HepG2 (cell line): ENCODE data around the gene WNK4. TPM values are rescaled to one million over a fixed set of nuclear protein-coding genes. Genes with fewer than 3 reads are reported as not detected.

Experiments used
- CBX5 ChIP-seq: sonication (generic); formaldehyde crosslinking; IDR thresholded peaks from 2 replicates; pipeline ENCODE4 v1.4.0; 2020; ENCODE audit warnings: missing genetic modification reagents, borderline replicate concordance
- CCDC6 ChIP-seq: sonication (generic); formaldehyde crosslinking; IDR thresholded peaks from 2 replicates; pipeline ENCODE4 v1.8.1; 2022; ENCODE audit warnings: mild to moderate bottlenecking, missing genetic modification reagents, moderate library complexity
- GATA4 ChIP-seq: sonication (generic); IDR thresholded peaks from 2 replicates; pipeline ENCODE4 v1.6.1; 2016; ENCODE audit warnings: antibody characterized with exemption, low read depth, borderline replicate concordance
- GATAD2A ChIP-seq: IDR thresholded peaks from 2 replicates; pipeline ENCODE4 v1.6.1; 2016
- KLF11 ChIP-seq: IDR thresholded peaks from 2 replicates; pipeline ENCODE4 v1.6.1; 2016; ENCODE audit warnings: missing compliant biosample characterization
- NR2F2 ChIP-seq: IDR thresholded peaks from 2 replicates; pipeline ENCODE4 v1.6.1; 2012; ENCODE audit warnings: low read depth, inconsistent platforms, borderline replicate concordance
- PAF1 ChIP-seq: IDR thresholded peaks from 2 replicates; pipeline ENCODE4 v1.6.1; 2016; ENCODE audit warnings: missing genetic modification reagents, missing compliant biosample characterization
- POLR2AphosphoS5 ChIP-seq: IDR thresholded peaks from 2 replicates; pipeline ENCODE4 v1.6.1; 2012; ENCODE audit warnings: low read depth, low read length
- PPARG ChIP-seq: conservative IDR thresholded peaks from 2 replicates; pipeline ENCODE4 v1.6.1; 2016; ENCODE audit warnings: missing biosample characterization, missing genetic modification reagents
- RBM22 ChIP-seq: fragments of 200-400 bp; formaldehyde crosslinking; optimal IDR thresholded peaks from 2 replicates; pipeline ENCODE3; 2017; ENCODE audit warnings: mild to moderate bottlenecking, low read length, moderate library complexity
- TAF1 ChIP-seq: sonication (generic); formaldehyde crosslinking; IDR thresholded peaks from 2 replicates; pipeline ENCODE4 v1.4.0; 2020; ENCODE audit warnings: missing genetic modification reagents
- ZC3H4 ChIP-seq: sonication (generic); formaldehyde crosslinking; IDR thresholded peaks from 2 replicates; pipeline ENCODE4 v1.4.0; 2020; ENCODE audit warnings: missing genetic modification reagents, borderline replicate concordance
- ZNF205 ChIP-seq: IDR thresholded peaks from 2 replicates; pipeline ENCODE4 v1.6.1; 2018; ENCODE audit warnings: missing biosample characterization, missing genetic modification reagents
- ZNF549 ChIP-seq: sonication (generic); formaldehyde crosslinking; IDR thresholded peaks from 2 replicates; pipeline ENCODE4 v1.5.0; 2020; ENCODE audit warnings: missing genetic modification reagents
- ZNF567 ChIP-seq: sonication (generic); formaldehyde crosslinking; IDR thresholded peaks from 2 replicates; pipeline ENCODE4 v1.8.1; 2023; ENCODE audit warnings: mild to moderate bottlenecking, missing genetic modification reagents, borderline replicate concordance
- ZNF614 ChIP-seq: IDR thresholded peaks from 2 replicates; pipeline ENCODE4 v1.6.1; 2018; ENCODE audit warnings: missing biosample characterization, missing genetic modification reagents, inconsistent platforms, borderline replicate concordance
- polyA plus RNA-seq, 8 experiments: library from polyadenylated mRNA; depleted of rRNA in 3 of 8; stranded (reverse) in 7 of 8; unstranded in 1 of 8; fragments of >200 nt; fragmentation: Illumina TruSeq in 4 of 8; extraction: Trizol in 4 of 8; gene quantifications; 2 replicates each; pipeline versions ENCODE4 v1.2.1 to v1.2.3, GENCODE V29; 2011 to 2016; ENCODE audit warnings: low read depth in 4 of 8, missing spikeins in 1 of 8, mixed read lengths in 1 of 8; ENCODE audit not compliant: insufficient read depth in 1 of 8
- total RNA-seq, 5 experiments: library from RNA; depleted of rRNA; stranded (reverse); fragments of >200 nt; fragmentation: Illumina TruSeq; extraction: Trizol; gene quantifications; 2 replicates each; pipeline ENCODE4 v1.2.3, GENCODE V29; 2016; ENCODE audit warnings: low read depth in 1 of 5
- TF ChIP-seq, protein P1 (sequence below), 2 experiments: sonication (generic) in 1 of 2; formaldehyde crosslinking in 1 of 2; IDR thresholded peaks; 2 replicates each; pipeline versions ENCODE4 v1.4.0 to v1.6.1; 2018 to 2020; ENCODE audit warnings: missing genetic modification reagents in 2 of 2, borderline replicate concordance in 1 of 2, low read depth in 1 of 2, mild to moderate bottlenecking in 1 of 2, missing biosample characterization in 1 of 2
- TF ChIP-seq, protein P2 (sequence below): sonication (generic); formaldehyde crosslinking; IDR thresholded peaks from 2 replicates; pipeline ENCODE4 v1.4.0; 2020; ENCODE audit warnings: missing genetic modification reagents
- TF ChIP-seq, protein P3 (sequence below): sonication (generic); formaldehyde crosslinking; IDR thresholded peaks from 2 replicates; pipeline ENCODE4 v1.8.0; 2022; ENCODE audit warnings: missing genetic modification reagents, mild to moderate bottlenecking, borderline replicate concordance
- TF ChIP-seq, protein P4 (sequence below): sonication (generic); formaldehyde crosslinking; IDR thresholded peaks from 2 replicates; pipeline ENCODE4 v1.4.0; 2020; ENCODE audit warnings: low read depth, mild to moderate bottlenecking, missing genetic modification reagents
- TF ChIP-seq, protein P5 (sequence below): sonication (generic); formaldehyde crosslinking; IDR thresholded peaks from 2 replicates; pipeline ENCODE4 v1.5.1; 2020; ENCODE audit warnings: mild to moderate bottlenecking, moderate library complexity, missing genetic modification reagents

WNK4 gene
- total and polyA plus RNA-seq, 2 of the 13 experiments (the other 11 are each of a cell fraction or from before 2014, with no cell fraction given), result 2.7 to 13.7 TPM

DNA sequence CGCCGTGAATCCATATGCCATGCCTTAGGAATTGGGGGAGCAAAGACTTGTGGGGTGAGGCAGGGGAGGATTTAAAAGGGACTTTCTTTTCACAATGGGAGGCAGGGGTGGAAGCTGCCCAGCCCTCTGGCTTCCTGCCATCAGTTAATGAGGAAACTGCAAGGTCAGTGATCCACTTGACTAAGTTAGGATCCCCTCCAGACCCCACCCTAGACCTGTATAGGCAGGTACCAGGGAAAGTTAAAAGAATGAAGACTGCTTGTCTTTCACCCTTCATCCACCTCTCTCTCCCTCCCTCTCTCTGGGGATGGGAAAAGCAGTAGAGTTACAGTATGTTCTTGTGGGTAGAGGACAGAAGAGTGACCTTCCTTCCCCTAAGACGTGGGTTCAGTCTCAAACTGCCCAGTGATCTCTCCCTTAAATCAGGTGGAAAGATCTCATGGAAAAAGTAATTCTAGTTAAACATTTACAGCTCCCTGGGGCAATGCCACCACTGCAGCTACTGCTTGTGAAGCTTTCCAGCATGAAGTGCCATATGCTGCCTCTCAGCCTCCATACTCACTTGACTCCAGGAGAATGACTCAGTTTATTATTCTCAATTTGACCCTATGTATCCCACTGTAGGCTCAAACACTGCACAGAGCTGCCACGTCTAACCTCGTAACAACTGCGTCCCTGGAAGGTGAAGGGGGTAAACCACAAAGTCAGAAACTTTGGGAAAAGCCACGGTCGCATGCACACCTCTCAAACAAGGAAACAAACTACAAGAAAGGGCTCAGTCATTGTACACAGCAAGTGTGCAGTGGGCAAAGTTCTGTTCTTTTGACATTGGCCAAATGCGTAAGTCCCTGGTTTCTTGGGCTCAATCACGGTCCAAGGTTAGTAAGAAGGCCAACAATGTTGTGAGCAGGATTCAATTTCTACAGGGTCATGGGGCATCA lies 16.9 kb downstream of the WNK4 start (continued):
- TF ChIP-seq, protein P1, sequence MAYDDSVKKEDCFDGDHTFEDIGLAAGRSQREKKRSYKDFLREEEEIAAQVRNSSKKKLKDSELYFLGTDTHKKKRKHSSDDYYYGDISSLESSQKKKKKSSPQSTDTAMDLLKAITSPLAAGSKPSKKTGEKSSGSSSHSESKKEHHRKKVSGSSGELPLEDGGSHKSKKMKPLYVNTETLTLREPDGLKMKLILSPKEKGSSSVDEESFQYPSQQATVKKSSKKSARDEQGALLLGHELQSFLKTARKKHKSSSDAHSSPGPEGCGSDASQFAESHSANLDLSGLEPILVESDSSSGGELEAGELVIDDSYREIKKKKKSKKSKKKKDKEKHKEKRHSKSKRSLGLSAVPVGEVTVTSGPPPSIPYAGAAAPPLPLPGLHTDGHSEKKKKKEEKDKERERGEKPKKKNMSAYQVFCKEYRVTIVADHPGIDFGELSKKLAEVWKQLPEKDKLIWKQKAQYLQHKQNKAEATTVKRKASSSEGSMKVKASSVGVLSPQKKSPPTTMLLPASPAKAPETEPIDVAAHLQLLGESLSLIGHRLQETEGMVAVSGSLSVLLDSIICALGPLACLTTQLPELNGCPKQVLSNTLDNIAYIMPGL (CRISPR knock-in tag; IDR thresholded peaks at IDR 0.05; ENCODE audit: borderline replicate concordance in 1 of 2, low read depth in 1 of 2), result peak in 1 of 2 experiments; percentile 1; a peak in 1 of 4 replicates
- TF ChIP-seq GATAD2A, result peak; percentile 66
- TF ChIP-seq, protein P2, sequence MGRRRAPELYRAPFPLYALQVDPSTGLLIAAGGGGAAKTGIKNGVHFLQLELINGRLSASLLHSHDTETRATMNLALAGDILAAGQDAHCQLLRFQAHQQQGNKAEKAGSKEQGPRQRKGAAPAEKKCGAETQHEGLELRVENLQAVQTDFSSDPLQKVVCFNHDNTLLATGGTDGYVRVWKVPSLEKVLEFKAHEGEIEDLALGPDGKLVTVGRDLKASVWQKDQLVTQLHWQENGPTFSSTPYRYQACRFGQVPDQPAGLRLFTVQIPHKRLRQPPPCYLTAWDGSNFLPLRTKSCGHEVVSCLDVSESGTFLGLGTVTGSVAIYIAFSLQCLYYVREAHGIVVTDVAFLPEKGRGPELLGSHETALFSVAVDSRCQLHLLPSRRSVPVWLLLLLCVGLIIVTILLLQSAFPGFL (CRISPR knock-in tag), result no peak
- TF ChIP-seq POLR2AphosphoS5, result peak; percentile 74
- TF ChIP-seq ZNF567 (CRISPR knock-in tag), result peak; percentile 69; the same call in 1 of the 2 replicates
- TF ChIP-seq PPARG (CRISPR knock-in tag), result 0 out of 2 replicates have a peak, but pooled peaks have one; percentile 45
- peak; percentile 48; the same call in 1 of the 2 replicates for TF ChIP-seq CCDC6 (CRISPR knock-in tag)
- peak; percentile 59 for TF ChIP-seq PAF1 (CRISPR knock-in tag)
- 0 out of 2 replicates have a peak, but pooled peaks have one; percentile 30 for TF ChIP-seq NR2F2
- TF ChIP-seq ZNF549 (CRISPR knock-in tag), result no peak
- TF ChIP-seq CBX5 (CRISPR knock-in tag), result peak; percentile 81; the same call in 1 of the 2 replicates
- TF ChIP-seq ZNF205, result peak; percentile 20; the same call in 1 of the 2 replicates
- TF ChIP-seq, protein P3, sequence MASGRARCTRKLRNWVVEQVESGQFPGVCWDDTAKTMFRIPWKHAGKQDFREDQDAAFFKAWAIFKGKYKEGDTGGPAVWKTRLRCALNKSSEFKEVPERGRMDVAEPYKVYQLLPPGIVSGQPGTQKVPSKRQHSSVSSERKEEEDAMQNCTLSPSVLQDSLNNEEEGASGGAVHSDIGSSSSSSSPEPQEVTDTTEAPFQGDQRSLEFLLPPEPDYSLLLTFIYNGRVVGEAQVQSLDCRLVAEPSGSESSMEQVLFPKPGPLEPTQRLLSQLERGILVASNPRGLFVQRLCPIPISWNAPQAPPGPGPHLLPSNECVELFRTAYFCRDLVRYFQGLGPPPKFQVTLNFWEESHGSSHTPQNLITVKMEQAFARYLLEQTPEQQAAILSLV (CRISPR knock-in tag), result peak; percentile 82; the same call in 1 of the 2 replicates
- TF ChIP-seq, protein P4, sequence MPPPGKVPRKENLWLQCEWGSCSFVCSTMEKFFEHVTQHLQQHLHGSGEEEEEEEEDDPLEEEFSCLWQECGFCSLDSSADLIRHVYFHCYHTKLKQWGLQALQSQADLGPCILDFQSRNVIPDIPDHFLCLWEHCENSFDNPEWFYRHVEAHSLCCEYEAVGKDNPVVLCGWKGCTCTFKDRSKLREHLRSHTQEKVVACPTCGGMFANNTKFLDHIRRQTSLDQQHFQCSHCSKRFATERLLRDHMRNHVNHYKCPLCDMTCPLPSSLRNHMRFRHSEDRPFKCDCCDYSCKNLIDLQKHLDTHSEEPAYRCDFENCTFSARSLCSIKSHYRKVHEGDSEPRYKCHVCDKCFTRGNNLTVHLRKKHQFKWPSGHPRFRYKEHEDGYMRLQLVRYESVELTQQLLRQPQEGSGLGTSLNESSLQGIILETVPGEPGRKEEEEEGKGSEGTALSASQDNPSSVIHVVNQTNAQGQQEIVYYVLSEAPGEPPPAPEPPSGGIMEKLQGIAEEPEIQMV (CRISPR knock-in tag), result 0 out of 2 replicates have a peak, but pooled peaks have one; percentile 61
- 0 out of 2 replicates have a peak, but pooled peaks have one; percentile 62 for TF ChIP-seq ZC3H4
- TF ChIP-seq, protein P5, sequence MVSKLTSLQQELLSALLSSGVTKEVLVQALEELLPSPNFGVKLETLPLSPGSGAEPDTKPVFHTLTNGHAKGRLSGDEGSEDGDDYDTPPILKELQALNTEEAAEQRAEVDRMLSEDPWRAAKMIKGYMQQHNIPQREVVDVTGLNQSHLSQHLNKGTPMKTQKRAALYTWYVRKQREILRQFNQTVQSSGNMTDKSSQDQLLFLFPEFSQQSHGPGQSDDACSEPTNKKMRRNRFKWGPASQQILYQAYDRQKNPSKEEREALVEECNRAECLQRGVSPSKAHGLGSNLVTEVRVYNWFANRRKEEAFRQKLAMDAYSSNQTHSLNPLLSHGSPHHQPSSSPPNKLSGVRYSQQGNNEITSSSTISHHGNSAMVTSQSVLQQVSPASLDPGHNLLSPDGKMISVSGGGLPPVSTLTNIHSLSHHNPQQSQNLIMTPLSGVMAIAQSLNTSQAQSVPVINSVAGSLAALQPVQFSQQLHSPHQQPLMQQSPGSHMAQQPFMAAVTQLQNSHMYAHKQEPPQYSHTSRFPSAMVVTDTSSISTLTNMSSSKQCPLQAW (CRISPR knock-in tag), result peak; percentile 91
- TF ChIP-seq KLF11 (CRISPR knock-in tag), result peak; percentile 76; the same call in 1 of the 2 replicates
- peak; percentile 56; the same call in 1 of the 2 replicates for TF ChIP-seq TAF1
- TF ChIP-seq GATA4, result peak; percentile 43; the same call in 1 of the 2 replicates
- TF ChIP-seq RBM22, result no peak
- TF ChIP-seq ZNF614, result peak; percentile 61; the same call in 1 of the 2 replicates
